Hepatocyte (in vitro differentiated cells): ENCODE results near the gene PPP1R2B.

Experiments
- EZH2 ChIP-seq: fragments of 200-600 bp; sonication (generic); IDR thresholded peaks from 2 replicates; pipeline ENCODE4 v1.6.1; 2016; ENCODE audit warnings: antibody characterized with exemption, mild to moderate bottlenecking, borderline replicate concordance
- EZH2phosphoT487 ChIP-seq: fragments of 200-600 bp; sonication (generic); IDR thresholded peaks from one replicate; pipeline ENCODE4 v1.6.1; 2018; ENCODE audit warnings: antibody characterized with exemption, mild to moderate bottlenecking, low read depth, moderate library complexity; ENCODE audit not compliant: unreplicated experiment, severe bottlenecking
- TF ChIP-seq, protein P1 (sequence below): fragments of 200-600 bp; sonication (generic); IDR thresholded peaks from 2 replicates; pipeline ENCODE4 v1.5.1; 2016; ENCODE audit warnings: antibody characterized with exemption, mild to moderate bottlenecking; ENCODE audit not compliant: poor library complexity

DNA sequence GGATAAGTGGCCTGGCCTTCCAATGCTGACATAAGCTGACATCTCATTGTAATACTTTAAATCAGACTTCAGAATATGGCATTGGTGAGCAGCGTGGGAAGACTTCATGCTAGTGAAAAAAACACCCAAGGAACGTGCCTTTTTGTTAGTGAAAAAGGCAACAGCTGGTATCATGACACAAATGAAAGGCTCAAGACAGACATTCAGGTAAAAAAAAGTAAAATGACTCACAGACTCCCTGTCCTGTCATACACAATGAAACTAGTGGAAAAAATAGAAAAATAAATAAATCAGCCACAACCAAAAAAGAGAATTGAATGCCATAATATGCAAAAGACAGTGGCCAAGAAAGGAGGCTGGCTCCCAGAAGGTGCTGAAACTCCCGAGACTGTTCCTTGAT, 24.4 kb upstream of the PPP1R2B start:
- TF ChIP-seq, protein P1, sequence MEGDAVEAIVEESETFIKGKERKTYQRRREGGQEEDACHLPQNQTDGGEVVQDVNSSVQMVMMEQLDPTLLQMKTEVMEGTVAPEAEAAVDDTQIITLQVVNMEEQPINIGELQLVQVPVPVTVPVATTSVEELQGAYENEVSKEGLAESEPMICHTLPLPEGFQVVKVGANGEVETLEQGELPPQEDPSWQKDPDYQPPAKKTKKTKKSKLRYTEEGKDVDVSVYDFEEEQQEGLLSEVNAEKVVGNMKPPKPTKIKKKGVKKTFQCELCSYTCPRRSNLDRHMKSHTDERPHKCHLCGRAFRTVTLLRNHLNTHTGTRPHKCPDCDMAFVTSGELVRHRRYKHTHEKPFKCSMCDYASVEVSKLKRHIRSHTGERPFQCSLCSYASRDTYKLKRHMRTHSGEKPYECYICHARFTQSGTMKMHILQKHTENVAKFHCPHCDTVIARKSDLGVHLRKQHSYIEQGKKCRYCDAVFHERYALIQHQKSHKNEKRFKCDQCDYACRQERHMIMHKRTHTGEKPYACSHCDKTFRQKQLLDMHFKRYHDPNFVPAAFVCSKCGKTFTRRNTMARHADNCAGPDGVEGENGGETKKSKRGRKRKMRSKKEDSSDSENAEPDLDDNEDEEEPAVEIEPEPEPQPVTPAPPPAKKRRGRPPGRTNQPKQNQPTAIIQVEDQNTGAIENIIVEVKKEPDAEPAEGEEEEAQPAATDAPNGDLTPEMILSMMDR = no peak
- TF ChIP-seq EZH2 (no peak), EZH2phosphoT487 (no peak)
